CD14-positive monocyte (primary cell): ENCODE data around the gene SH3RF1. TPM values are rescaled to one million over a fixed set of nuclear protein-coding genes. Genes with fewer than 3 reads are reported as not detected.

Experiments
- DNase-seq, 3 donors: peaks; one replicate each; pipeline ENCODE4 v3.0.0-alpha.2; 2011 to 2022
- H2AFZ ChIP-seq: 2 replicates; pipeline ENCODE4 v1.6.0; 2012; ENCODE audit warnings: mild to moderate bottlenecking, low read depth, low read length, inconsistent platforms; ENCODE audit not compliant: insufficient read depth, poor library complexity, severe bottlenecking
- H3K27ac ChIP-seq, 2 donors: 1 replicate in 1 of 2; 2 replicates in 1 of 2; pipeline ENCODE4 v1.5.1; 2012 to 2013; ENCODE audit warnings: low read length in 2 of 2, control low read depth in 1 of 2, inconsistent platforms in 1 of 2, low read depth in 1 of 2, mild to moderate bottlenecking in 1 of 2
- H3K27me3 ChIP-seq, 2 donors: one replicate each; pipeline versions ENCODE4 v1.6.0 to v1.6.1; 2011 to 2013; ENCODE audit warnings: low read length in 2 of 2; ENCODE audit not compliant: control insufficient read depth in 2 of 2, insufficient read depth in 2 of 2
- H3K36me3 ChIP-seq, 2 donors: replicated peaks in 1 of 2; 1 replicate in 1 of 2; 2 replicates in 1 of 2; pipeline versions ENCODE4 v1.5.1 to v1.6.1; 2012 to 2013; ENCODE audit warnings: low read length in 2 of 2, control low read depth in 1 of 2, inconsistent platforms in 1 of 2, mild to moderate bottlenecking in 1 of 2; ENCODE audit not compliant: insufficient read depth in 2 of 2, control insufficient read depth in 1 of 2
- H3K4me1 ChIP-seq, 2 donors: 1 replicate in 1 of 2; 2 replicates in 1 of 2; pipeline versions ENCODE4 v1.5.1 to v1.6.1; 2012 to 2013; ENCODE audit warnings: low read length in 2 of 2, control low read depth in 1 of 2, inconsistent platforms in 1 of 2, mild to moderate bottlenecking in 1 of 2, moderate library complexity in 1 of 2; ENCODE audit not compliant: insufficient read depth in 2 of 2, control insufficient read depth in 1 of 2
- H3K4me2 ChIP-seq: replicated peaks from 2 replicates; pipeline ENCODE3; 2012; ENCODE audit warnings: low read length, moderate library complexity, mild to moderate bottlenecking; ENCODE audit not compliant: poor library complexity, severe bottlenecking; ENCODE audit errors: extremely low read depth
- H3K4me3 ChIP-seq, 3 experiments: fragments of 200-600 bp in 1 of 3; sonication (generic) in 1 of 3; replicated peaks in 1 of 3; 1 replicate in 2 of 3; 2 replicates in 1 of 3; pipeline ENCODE4 v1.5.1; 2011 to 2013; ENCODE audit warnings: low read length in 3 of 3, mild to moderate bottlenecking in 3 of 3, control low read depth in 2 of 3, low read depth in 2 of 3, inconsistent platforms in 1 of 3, moderate library complexity in 1 of 3
- H3K79me2 ChIP-seq: 2 replicates; pipeline ENCODE4 v1.6.0; 2012; ENCODE audit warnings: mild to moderate bottlenecking, control low read depth, inconsistent platforms, low read length, moderate library complexity; ENCODE audit not compliant: insufficient read depth
- H3K9ac ChIP-seq: 2 replicates; pipeline ENCODE4 v1.6.0; 2017; ENCODE audit warnings: low read length, mild to moderate bottlenecking; ENCODE audit not compliant: insufficient read depth, poor library complexity, severe bottlenecking
- H3K9me3 ChIP-seq, 2 donors: replicated peaks in 1 of 2; 1 replicate in 1 of 2; 2 replicates in 1 of 2; pipeline versions ENCODE4 v1.5.1 to v1.6.1; 2012 to 2013; ENCODE audit warnings: low read length in 2 of 2, control low read depth in 1 of 2; ENCODE audit not compliant: control insufficient read depth in 1 of 2, insufficient read depth in 1 of 2
- H4K20me1 ChIP-seq: 2 replicates; pipeline ENCODE4 v1.6.0; 2012; ENCODE audit warnings: mild to moderate bottlenecking, low read length, control low read depth, moderate library complexity; ENCODE audit not compliant: insufficient read depth
- H3K27ac Mint-ChIP-seq, 7 donors: one replicate each; pipeline ENCODE4 v1.8.0; 2020; ENCODE audit warnings: mild to moderate bottlenecking in 7 of 7, mixed read lengths in 7 of 7, moderate library complexity in 6 of 7, inconsistent platforms in 2 of 7
- H3K27me3 Mint-ChIP-seq, 3 donors: one replicate each; pipeline ENCODE4 v1.8.0; 2021 to 2022; ENCODE audit warnings: low read depth in 3 of 3, mild to moderate bottlenecking in 3 of 3, mixed read lengths in 3 of 3, moderate library complexity in 3 of 3, inconsistent platforms in 1 of 3
- H3K36me3 Mint-ChIP-seq, 2 donors: one replicate each; pipeline ENCODE4 v1.8.0; 2020; ENCODE audit warnings: mixed read lengths in 2 of 2, inconsistent platforms in 1 of 2, mild to moderate bottlenecking in 1 of 2
- H3K4me1 Mint-ChIP-seq: one replicate; pipeline ENCODE4 v1.8.0; 2020; ENCODE audit warnings: mild to moderate bottlenecking, mixed read lengths
- H3K4me3 Mint-ChIP-seq, 2 donors: one replicate each; pipeline ENCODE4 v1.8.0; 2020; ENCODE audit warnings: mild to moderate bottlenecking in 2 of 2, mixed read lengths in 2 of 2, moderate library complexity in 1 of 2
- H3K9me3 Mint-ChIP-seq, 7 donors: one replicate each; pipeline ENCODE4 v1.8.0; 2020 to 2022; ENCODE audit warnings: mixed read lengths in 7 of 7, mild to moderate bottlenecking in 6 of 7, moderate library complexity in 6 of 7, inconsistent platforms in 2 of 7
- WGBS: methylation state at CpG from one replicate; pipeline ENCODE4 v1.1.5; 2013; ENCODE audit warnings: missing lambda C conversion rate; ENCODE audit not compliant: insufficient coverage; 5-methylcytosine and 5-hydroxymethylcytosine counted together
- intact Hi-C, 2 donors: fragments of 100-400 bp; cut with micrococcal nuclease; formaldehyde crosslinking; loops; one replicate each; pipeline versions ENCODE4 v1.15.0 to v1.15.1; 2023
- polyA plus RNA-seq, 3 donors: library from polyadenylated mRNA; depleted of rRNA in 1 of 3; unstranded in 2 of 3; stranded (reverse) in 1 of 3; fragments of 300-500 nt in 2 of 3; fragments of >200 nt in 1 of 3; fragmentation: Illumina TruSeq in 2 of 3; gene quantifications; 1 replicate in 2 of 3; 2 replicates in 1 of 3; pipeline ENCODE4 v1.2.3, GENCODE V29; 2012 to 2021
- TF ChIP-seq, protein P1 (sequence below): fragments of 200-600 bp; IDR thresholded peaks from one replicate; pipeline ENCODE4 v1.8.0; 2022; ENCODE audit warnings: antibody characterized with exemption, mild to moderate bottlenecking

The SH3RF1 gene
- polyA plus RNA-seq, 3 donors, result 3.1 to 4.7 (median 4.4) TPM

DNA sequence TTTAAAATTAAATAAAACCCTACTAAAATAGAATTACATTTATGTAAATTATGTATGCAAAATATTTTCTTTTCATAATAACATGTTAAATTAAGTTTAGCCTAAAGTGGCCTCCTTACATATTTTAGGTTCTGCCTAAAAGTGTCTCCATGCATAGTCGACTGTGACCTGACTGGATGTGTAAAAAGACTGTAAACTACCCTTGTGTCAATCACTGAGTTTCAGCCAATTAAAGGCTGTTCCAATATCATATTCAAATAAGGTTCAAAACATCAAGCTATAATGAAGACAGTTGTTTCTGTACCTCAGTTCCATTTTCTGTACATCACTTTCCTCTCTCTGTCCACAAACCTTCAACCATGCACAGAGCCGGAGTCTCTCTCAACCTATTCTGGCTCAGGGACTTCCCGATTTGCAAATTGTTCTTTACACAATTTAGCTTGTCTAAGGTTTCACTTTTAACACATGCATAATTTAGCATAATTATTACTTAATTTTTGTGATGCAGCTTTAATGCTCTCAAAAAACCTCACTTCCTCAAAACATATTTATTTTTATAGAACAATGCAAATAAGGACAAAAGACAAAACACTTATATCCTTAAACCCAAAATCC, 60.1 kb downstream of the SH3RF1 start:
- peak overlapping the region; percentile 73 to 84 for H3K27ac ChIP-seq
- H3K4me2 ChIP-seq, result peak overlapping the region; percentile 39
- peaks cover 14% of the 10 kb centered on the region for H3K79me2 ChIP-seq
- no peaks in the 10 kb centered on the region for H3K27me3 ChIP-seq
- Mint-ChIP-seq H3K27me3 (peaks cover 0 to 1% (median 0%) of the 10 kb centered on the region in 3 donors), H3K27ac (peak overlapping the region; percentile 81 to 95 (median 92)), H3K36me3 (peaks cover 9 to 10% of the 10 kb centered on the region in 2 donors), H3K9me3 (peaks cover 4 to 7% (median 5%) of the 10 kb centered on the region in 7 donors), H3K4me1 (peaks cover 22% of the 10 kb centered on the region), H3K4me3 (peak overlapping the region; percentile 32 to 83)
- intact Hi-C loops, result no loop called here
- H2AFZ ChIP-seq, result peak overlapping the region; percentile 59
- H3K9me3 ChIP-seq, result peaks cover 0 to 4% of the 10 kb centered on the region in 2 donors
- WGBS, result 83% methylated on average over 1 of the region's 3 CpGs
- H3K4me3 ChIP-seq, result peak overlapping the region in 2 of 3 experiments; percentile 16 to 57
- peak; percentile 62 to 79 (median 78) for DNase-seq
- H3K36me3 ChIP-seq, result no peaks in the 10 kb centered on the region
- no peaks in the 10 kb centered on the region for H4K20me1 ChIP-seq
- H3K4me1 ChIP-seq, result peaks cover 13 to 15% of the 10 kb centered on the region in 2 donors
- TF ChIP-seq, protein P1, sequence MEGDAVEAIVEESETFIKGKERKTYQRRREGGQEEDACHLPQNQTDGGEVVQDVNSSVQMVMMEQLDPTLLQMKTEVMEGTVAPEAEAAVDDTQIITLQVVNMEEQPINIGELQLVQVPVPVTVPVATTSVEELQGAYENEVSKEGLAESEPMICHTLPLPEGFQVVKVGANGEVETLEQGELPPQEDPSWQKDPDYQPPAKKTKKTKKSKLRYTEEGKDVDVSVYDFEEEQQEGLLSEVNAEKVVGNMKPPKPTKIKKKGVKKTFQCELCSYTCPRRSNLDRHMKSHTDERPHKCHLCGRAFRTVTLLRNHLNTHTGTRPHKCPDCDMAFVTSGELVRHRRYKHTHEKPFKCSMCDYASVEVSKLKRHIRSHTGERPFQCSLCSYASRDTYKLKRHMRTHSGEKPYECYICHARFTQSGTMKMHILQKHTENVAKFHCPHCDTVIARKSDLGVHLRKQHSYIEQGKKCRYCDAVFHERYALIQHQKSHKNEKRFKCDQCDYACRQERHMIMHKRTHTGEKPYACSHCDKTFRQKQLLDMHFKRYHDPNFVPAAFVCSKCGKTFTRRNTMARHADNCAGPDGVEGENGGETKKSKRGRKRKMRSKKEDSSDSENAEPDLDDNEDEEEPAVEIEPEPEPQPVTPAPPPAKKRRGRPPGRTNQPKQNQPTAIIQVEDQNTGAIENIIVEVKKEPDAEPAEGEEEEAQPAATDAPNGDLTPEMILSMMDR, result no peak
- H3K9ac ChIP-seq, result peak overlapping the region; percentile 43

- H3K36me3 ChIP-seq, result no peaks in the 10 kb centered on the region
- DNase-seq, result no peak
- Mint-ChIP-seq H3K27ac (peak overlapping the region in 3 of 7 donors; percentile 42 to 81 (median 58)), H3K4me1 (peaks cover 22% of the 10 kb centered on the region), H3K36me3 (peaks cover 8 to 9% of the 10 kb centered on the region in 2 donors), H3K9me3 (peaks cover 4 to 7% (median 5%) of the 10 kb centered on the region in 7 donors), H3K27me3 (peaks cover 0 to 2% (median 1%) of the 10 kb centered on the region in 3 donors), H3K4me3 (no peak overlapping the region)
- no peaks in the 10 kb centered on the region for H3K27me3 ChIP-seq
- intact Hi-C loops, result no loop called here
- 100% methylated on average over 1 of the region's 5 CpGs for WGBS
- no peaks in the 10 kb centered on the region for H4K20me1 ChIP-seq
- peak overlapping the region in 1 of 2 donors; percentile 84 for H3K27ac ChIP-seq
- H3K4me2 ChIP-seq, result no peak overlapping the region
- peaks cover 14% of the 10 kb centered on the region for H3K79me2 ChIP-seq
- no peak overlapping the region for H3K4me3 ChIP-seq
- H3K9me3 ChIP-seq, result peaks cover 0 to 4% of the 10 kb centered on the region in 2 donors
- TF ChIP-seq, protein P1, result no peak
- no peak overlapping the region for H2AFZ ChIP-seq
- peaks cover 13 to 15% of the 10 kb centered on the region in 2 donors for H3K4me1 ChIP-seq
- H3K9ac ChIP-seq, result no peak overlapping the region
These were observed 61.3 kb downstream of the SH3RF1 start for GRCh38 chr4:169209388-169209883.
